HG03135 (cell line): ENCODE results near the gene CHCHD3.
"Not testable (repeated sequence)": the region's sequence is repeated elsewhere in the genome, so short reads cannot be mapped to it uniquely, and the experiment has no call there.

ENCODE experiments used
- ATAC-seq: cut with Tn5 transposase; IDR thresholded peaks from one replicate; pipeline ENCODE4 v1.9.1; 2021; ENCODE audit warnings: mild to moderate bottlenecking, moderate library complexity; ENCODE audit not compliant: unreplicated experiment

The CHCHD3 gene

GRCh38 chr7:132910657-132911056 is 171.2 kb downstream of the CHCHD3 start:
- ATAC-seq, result no peak

GRCh38 chr7:132907380-132907940 is 174.4 kb downstream of the CHCHD3 start:
- ATAC-seq, result no peak

- ATAC-seq, result no peak
These were observed 175.6 kb downstream of the CHCHD3 start for GRCh38 chr7:132906193-132906835.

GRCh38 chr7:132905136-132905535 is 176.8 kb downstream of the CHCHD3 start:
- ATAC-seq, result not testable (repeated sequence)

GRCh38 chr7:132904209-132904608 is 177.7 kb downstream of the CHCHD3 start:
- no peak for ATAC-seq

GRCh38 chr7:132902294-132902693 is 179.6 kb downstream of the CHCHD3 start:
- not testable (repeated sequence) for ATAC-seq

- ATAC-seq, result no peak
These were observed 180.6 kb downstream of the CHCHD3 start for GRCh38 chr7:132901241-132901640.

- no peak for ATAC-seq
These were observed 182.1 kb downstream of the CHCHD3 start for GRCh38 chr7:132899833-132900232.

- ATAC-seq, result not testable (repeated sequence)
These were observed 183.2 kb downstream of the CHCHD3 start for GRCh38 chr7:132898641-132899175.

- no peak for ATAC-seq
These were observed 184.7 kb downstream of the CHCHD3 start for GRCh38 chr7:132897093-132897687.

GRCh38 chr7:132895231-132895630 is 186.7 kb downstream of the CHCHD3 start:
- no peak for ATAC-seq

GRCh38 chr7:132893560-132893959 is 188.3 kb downstream of the CHCHD3 start:
- no peak for ATAC-seq

GRCh38 chr7:132892744-132893143 is 189.1 kb downstream of the CHCHD3 start:
- not testable (repeated sequence) for ATAC-seq

- no peak for ATAC-seq
These were observed 190.3 kb downstream of the CHCHD3 start for GRCh38 chr7:132891554-132891953.

- ATAC-seq, result peak; percentile 61
These were observed 199.0 kb downstream of the CHCHD3 start for GRCh38 chr7:132882714-132883428.

- ATAC-seq, result no peak
These were observed 200.6 kb downstream of the CHCHD3 start for GRCh38 chr7:132881317-132881716.

GRCh38 chr7:132879579-132879978 is 202.3 kb downstream of the CHCHD3 start:
- no peak for ATAC-seq

- ATAC-seq, result no peak
These were observed 203.5 kb downstream of the CHCHD3 start for GRCh38 chr7:132878204-132878919.

GRCh38 chr7:132877573-132877972 is 204.3 kb downstream of the CHCHD3 start:
- ATAC-seq, result no peak

- no peak for ATAC-seq
These were observed 205.3 kb downstream of the CHCHD3 start for GRCh38 chr7:132876576-132876975.

GRCh38 chr7:132872034-132872433 is 209.9 kb downstream of the CHCHD3 start:
- no peak for ATAC-seq
